ENCODE data around the gene FN3KRP.

Gene FN3KRP

DNA sequence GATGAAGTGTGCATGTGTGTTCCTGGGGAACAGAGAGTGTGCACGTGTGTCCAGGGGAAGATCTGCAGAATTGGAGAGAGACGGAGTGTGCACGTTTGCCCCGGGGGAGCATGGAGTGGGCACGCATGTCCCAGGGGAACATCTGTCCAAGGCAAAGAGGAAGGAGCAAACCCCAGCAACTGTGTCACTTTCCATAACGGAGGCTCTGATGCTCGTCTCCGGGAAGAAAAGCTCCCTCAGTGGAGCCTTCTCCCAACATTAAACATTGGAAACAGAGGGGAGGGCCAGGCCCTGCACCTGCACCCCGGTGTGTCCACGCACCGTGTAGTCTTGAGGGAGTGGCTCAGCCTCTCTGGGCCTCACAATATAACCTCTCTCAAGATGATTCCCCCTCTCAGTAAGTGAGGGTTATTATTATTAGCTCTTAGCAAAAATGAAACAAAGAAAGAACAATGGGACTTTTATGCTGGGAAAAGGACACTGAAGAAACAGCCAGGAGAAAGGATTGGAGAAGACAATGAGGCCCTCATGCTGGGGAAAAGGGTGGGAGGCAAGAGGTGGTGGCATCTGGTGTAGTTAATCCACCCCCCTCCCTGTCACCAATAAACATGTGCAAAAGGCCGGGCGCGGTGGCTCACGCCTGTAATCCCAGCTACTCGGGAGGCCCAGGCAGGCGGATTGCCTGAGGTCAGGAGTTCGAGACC lies 25.6 kb upstream of the FN3KRP start:
- no peak for TF ChIP-seq SUZ12 (IDR thresholded peaks at IDR 0.05; ENCODE audit: extremely low read depth, insufficient read depth, insufficient read length)
- no peak for TF ChIP-seq ZNF274 (IDR thresholded peaks at IDR 0.05; ENCODE audit: low read depth, low read length)
- TF ChIP-seq YY1 (IDR thresholded peaks at IDR 0.05; ENCODE audit: insufficient read depth, insufficient read length), result no peak
- no peak overlapping the region for H3K9ac ChIP-seq (ENCODE audit: insufficient read length, low read depth)

GRCh38 chr17:82691714-82692113 lies 24.8 kb upstream of the FN3KRP start:
- Histone ChIP-seq H3K4me3 (ENCODE audit: insufficient read length, low read depth) (no peak overlapping the region), H3K4me1 (ENCODE audit: insufficient read depth, insufficient read length) (peaks cover 6% of the 10 kb centered on the region), H3K36me3 (ENCODE audit: insufficient read depth, insufficient read length, low read length) (no peaks in the 10 kb centered on the region), H3K27me3 (ENCODE audit: insufficient read depth, insufficient read length) (peaks cover 8% of the 10 kb centered on the region), H3K9ac (ENCODE audit: insufficient read length, low read depth) (no peak overlapping the region), H3K9me3 (ENCODE audit: insufficient read depth, low read length) (peaks cover 18% of the 10 kb centered on the region; the same call in 1 of the 2 replicates)
- TF ChIP-seq SUZ12 (IDR thresholded peaks at IDR 0.05; ENCODE audit: extremely low read depth, insufficient read depth, insufficient read length) (no peak), YY1 (IDR thresholded peaks at IDR 0.05; ENCODE audit: insufficient read depth, insufficient read length) (no peak), ZNF274 (IDR thresholded peaks at IDR 0.05; ENCODE audit: low read depth, low read length) (no peak)
- no peak for DNase-seq (ENCODE audit: low read depth, low spot score)

More for the DNA sequence above, 25.6 kb upstream of the FN3KRP start:
- no peak overlapping the region for H3K4me3 ChIP-seq (ENCODE audit: insufficient read length, low read depth)
- no peaks in the 10 kb centered on the region for H3K36me3 ChIP-seq (ENCODE audit: insufficient read depth, insufficient read length, low read length)
- DNase-seq (ENCODE audit: low read depth, low spot score), result no peak
- peaks cover 17% of the 10 kb centered on the region; the same call in 1 of the 2 replicates for H3K9me3 ChIP-seq (ENCODE audit: insufficient read depth, low read length)
- peaks cover 1% of the 10 kb centered on the region for H3K27me3 ChIP-seq (ENCODE audit: insufficient read depth, insufficient read length)
- peaks cover 6% of the 10 kb centered on the region for H3K4me1 ChIP-seq (ENCODE audit: insufficient read depth, insufficient read length)

DNA sequence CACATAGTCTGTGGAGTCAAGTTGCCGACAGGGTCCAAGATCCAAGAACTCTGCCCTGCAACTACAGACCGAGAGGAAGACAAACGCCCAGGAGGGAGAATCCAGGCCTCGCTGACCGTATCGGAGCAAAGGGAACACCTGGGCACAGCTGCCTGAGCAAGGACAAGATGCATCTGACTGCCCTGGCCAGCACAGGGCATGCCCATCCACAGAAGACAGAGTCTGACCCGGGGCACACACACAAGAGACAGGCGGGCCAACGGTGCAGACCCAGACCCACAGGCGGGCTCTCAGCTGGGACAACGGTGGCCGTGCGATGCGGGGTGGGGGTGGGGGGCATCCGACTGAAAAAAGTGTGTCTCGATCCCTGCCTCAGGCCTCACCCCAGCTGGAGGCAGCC lies 24.2 kb upstream of the FN3KRP start:
- peaks cover 18% of the 10 kb centered on the region; the same call in 1 of the 2 replicates for H3K9me3 ChIP-seq (ENCODE audit: insufficient read depth, low read length)
- H3K36me3 ChIP-seq (ENCODE audit: insufficient read depth, insufficient read length, low read length), result no peaks in the 10 kb centered on the region
- H3K4me1 ChIP-seq (ENCODE audit: insufficient read depth, insufficient read length), result peaks cover 8% of the 10 kb centered on the region
- peaks cover 13% of the 10 kb centered on the region for H3K27me3 ChIP-seq (ENCODE audit: insufficient read depth, insufficient read length)
- no peak overlapping the region for H3K4me3 ChIP-seq (ENCODE audit: insufficient read length, low read depth)
- DNase-seq (ENCODE audit: low read depth, low spot score), result no peak
- TF ChIP-seq SUZ12 (IDR thresholded peaks at IDR 0.05; ENCODE audit: extremely low read depth, insufficient read depth, insufficient read length) (no peak), ZNF274 (IDR thresholded peaks at IDR 0.05; ENCODE audit: low read depth, low read length) (no peak), YY1 (IDR thresholded peaks at IDR 0.05; ENCODE audit: insufficient read depth, insufficient read length) (no peak)
- no peak overlapping the region for H3K9ac ChIP-seq (ENCODE audit: insufficient read length, low read depth)

GRCh38 chr17:82693168-82693867 lies 23.2 kb upstream of the FN3KRP start:
- Histone ChIP-seq H3K4me1 (ENCODE audit: insufficient read depth, insufficient read length) (peaks cover 15% of the 10 kb centered on the region), H3K4me3 (ENCODE audit: insufficient read length, low read depth) (no peak overlapping the region), H3K36me3 (ENCODE audit: insufficient read depth, insufficient read length, low read length) (no peaks in the 10 kb centered on the region), H3K27me3 (ENCODE audit: insufficient read depth, insufficient read length) (peaks cover 22% of the 10 kb centered on the region), H3K9ac (ENCODE audit: insufficient read length, low read depth) (no peak overlapping the region), H3K9me3 (ENCODE audit: insufficient read depth, low read length) (peaks cover 18% of the 10 kb centered on the region; the same call in 1 of the 2 replicates)
- no peak for DNase-seq (ENCODE audit: low read depth, low spot score)
- no peak for TF ChIP-seq SUZ12 (IDR thresholded peaks at IDR 0.05; ENCODE audit: extremely low read depth, insufficient read depth, insufficient read length)
- no peak for TF ChIP-seq ZNF274 (IDR thresholded peaks at IDR 0.05; ENCODE audit: low read depth, low read length)
- TF ChIP-seq YY1 (IDR thresholded peaks at IDR 0.05; ENCODE audit: insufficient read depth, insufficient read length), result no peak

DNA sequence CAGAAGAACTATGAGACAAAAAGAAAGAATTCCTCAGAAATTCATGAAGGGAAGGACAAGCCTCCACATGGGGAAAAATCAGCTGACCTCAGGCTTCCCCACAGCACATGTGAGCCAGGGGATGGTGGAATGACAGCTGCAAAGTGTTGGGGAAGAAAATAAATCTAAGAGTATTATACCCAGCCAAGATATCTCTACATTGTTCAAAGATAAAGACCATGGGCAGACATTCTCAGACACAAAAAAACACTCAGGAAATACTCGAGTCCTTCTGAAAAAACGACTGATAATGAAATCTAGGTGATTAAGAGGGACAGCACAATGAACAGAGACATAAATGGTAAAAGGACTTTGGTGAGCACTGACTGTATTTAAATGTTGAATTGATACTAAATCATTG lies 21.9 kb upstream of the FN3KRP start:
- Histone ChIP-seq H3K9ac (ENCODE audit: insufficient read length, low read depth) (no peak overlapping the region), H3K4me3 (ENCODE audit: insufficient read length, low read depth) (no peak overlapping the region), H3K4me1 (ENCODE audit: insufficient read depth, insufficient read length) (peaks cover 18% of the 10 kb centered on the region), H3K9me3 (ENCODE audit: insufficient read depth, low read length) (peaks cover 18% of the 10 kb centered on the region; the same call in 1 of the 2 replicates), H3K36me3 (ENCODE audit: insufficient read depth, insufficient read length, low read length) (no peaks in the 10 kb centered on the region), H3K27me3 (ENCODE audit: insufficient read depth, insufficient read length) (peaks cover 30% of the 10 kb centered on the region)
- TF ChIP-seq ZNF274 (IDR thresholded peaks at IDR 0.05; ENCODE audit: low read depth, low read length), result no peak
- TF ChIP-seq YY1 (IDR thresholded peaks at IDR 0.05; ENCODE audit: insufficient read depth, insufficient read length), result no peak
- no peak for TF ChIP-seq SUZ12 (IDR thresholded peaks at IDR 0.05; ENCODE audit: extremely low read depth, insufficient read depth, insufficient read length)
- DNase-seq (ENCODE audit: low read depth, low spot score), result no peak

GRCh38 chr17:82696259-82696658 lies 20.2 kb upstream of the FN3KRP start:
- H3K4me1 ChIP-seq (ENCODE audit: insufficient read depth, insufficient read length), result peaks cover 18% of the 10 kb centered on the region
- H3K4me3 ChIP-seq (ENCODE audit: insufficient read length, low read depth), result no peak overlapping the region
- no peak for DNase-seq (ENCODE audit: low read depth, low spot score)
- H3K36me3 ChIP-seq (ENCODE audit: insufficient read depth, insufficient read length, low read length), result no peaks in the 10 kb centered on the region
- H3K27me3 ChIP-seq (ENCODE audit: insufficient read depth, insufficient read length), result peaks cover 45% of the 10 kb centered on the region
- no peak overlapping the region for H3K9ac ChIP-seq (ENCODE audit: insufficient read length, low read depth)
- H3K9me3 ChIP-seq (ENCODE audit: insufficient read depth, low read length), result peaks cover 18% of the 10 kb centered on the region; the same call in 1 of the 2 replicates
- no peak for TF ChIP-seq ZNF274 (IDR thresholded peaks at IDR 0.05; ENCODE audit: low read depth, low read length)
- no peak for TF ChIP-seq YY1 (IDR thresholded peaks at IDR 0.05; ENCODE audit: insufficient read depth, insufficient read length)
- TF ChIP-seq SUZ12 (IDR thresholded peaks at IDR 0.05; ENCODE audit: extremely low read depth, insufficient read depth, insufficient read length), result no peak

Data from NT2/D1 (cell line).